Superior temporal gyrus (tissue), 1 donor: Measurements from ENCODE around the gene COL18A1.

ENCODE experiments used
- DNase-seq: peaks from one replicate; pipeline ENCODE4 v3.0.0-alpha.2; 2016; ENCODE audit errors: extremely low spot score

COL18A1 gene

DNA sequence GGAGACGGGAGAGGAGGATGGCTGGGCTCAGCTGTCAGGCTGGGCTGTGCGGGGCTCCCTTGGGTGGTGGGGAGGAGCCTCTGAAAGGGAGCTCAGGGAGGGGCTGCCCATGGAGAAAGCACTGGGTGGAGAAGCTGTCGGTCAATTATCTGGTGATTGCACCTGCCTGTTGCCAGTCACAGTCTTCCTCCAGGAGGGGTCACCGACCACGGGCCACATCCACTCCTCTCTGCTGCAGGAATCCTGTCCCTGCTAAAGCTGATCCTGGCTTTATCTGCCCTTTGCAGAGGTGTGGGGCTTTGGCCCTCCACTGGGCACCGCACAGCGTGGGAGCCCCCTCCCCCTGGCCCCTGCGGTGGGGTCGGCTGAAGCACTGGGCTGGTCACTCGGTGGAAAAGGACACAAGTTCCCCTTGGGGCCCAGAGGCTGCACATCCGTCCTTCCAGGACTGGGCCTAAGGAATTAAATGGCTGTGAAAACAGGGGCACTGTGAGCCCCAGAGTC lies 21.8 kb upstream of the COL18A1 start:
- DNase-seq = no peak

DNA sequence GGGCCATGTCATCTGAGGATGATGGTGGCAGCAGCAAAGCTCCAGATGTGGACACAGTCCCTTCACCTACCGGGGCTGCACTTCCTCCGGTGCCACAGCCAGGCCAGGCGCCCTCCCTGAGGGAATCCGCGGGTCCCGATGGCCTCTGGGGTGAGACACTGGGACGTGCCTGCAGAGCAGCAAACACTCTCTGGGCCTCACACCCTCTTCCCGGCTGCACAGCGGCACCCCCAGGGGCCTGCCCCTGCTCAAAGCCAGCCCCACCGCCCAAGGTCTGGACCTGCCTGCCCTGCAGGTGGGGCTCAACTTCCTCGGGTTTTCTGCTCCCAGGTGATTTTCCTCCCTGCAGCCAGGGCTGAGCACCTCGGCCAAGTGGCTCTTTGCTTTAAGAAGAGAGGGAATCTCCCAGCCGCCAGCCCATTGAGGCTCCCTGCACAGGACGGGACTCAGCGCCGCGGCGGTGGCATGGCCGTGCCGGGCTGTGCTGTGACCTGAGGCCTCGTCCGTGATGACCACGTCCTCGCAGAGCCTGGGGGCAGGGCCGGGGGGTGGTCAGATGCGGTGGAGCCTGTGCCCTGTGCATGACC lies 21.3 kb upstream of the COL18A1 start:
- no peak for DNase-seq

- no peak for DNase-seq
These were observed 20.1 kb upstream of the COL18A1 start for GRCh38 chr21:45384656-45385548.

DNA sequence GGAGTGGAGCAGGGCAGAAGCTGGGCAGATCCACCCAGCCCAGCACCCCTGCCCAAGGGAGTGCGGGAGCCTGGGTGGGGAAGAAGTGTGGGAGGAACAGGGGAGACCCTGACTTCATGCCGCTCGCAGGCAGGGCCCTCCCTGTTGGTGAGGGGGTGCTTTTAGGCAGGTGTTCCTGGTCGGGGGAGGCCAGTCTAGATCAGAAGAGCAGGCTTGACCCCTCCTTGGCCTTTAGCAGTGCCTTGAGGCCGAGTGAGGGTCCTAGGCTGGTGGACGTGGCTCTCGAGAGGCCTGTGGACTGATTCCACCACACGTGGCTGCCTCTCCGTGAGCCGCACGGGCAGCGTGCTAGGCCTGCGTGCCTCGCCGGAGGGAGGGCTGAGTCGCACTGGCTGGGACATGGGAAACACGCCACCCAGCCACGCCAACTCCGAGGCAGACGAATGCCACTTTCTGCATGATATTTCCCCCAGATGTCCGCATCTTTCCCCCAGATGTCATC lies 19.4 kb upstream of the COL18A1 start:
- DNase-seq = no peak

GRCh38 chr21:45386336-45386727 lies 18.6 kb upstream of the COL18A1 start:
- no peak for DNase-seq

GRCh38 chr21:45386728-45387371 lies 18.1 kb upstream of the COL18A1 start:
- no peak for DNase-seq

DNA sequence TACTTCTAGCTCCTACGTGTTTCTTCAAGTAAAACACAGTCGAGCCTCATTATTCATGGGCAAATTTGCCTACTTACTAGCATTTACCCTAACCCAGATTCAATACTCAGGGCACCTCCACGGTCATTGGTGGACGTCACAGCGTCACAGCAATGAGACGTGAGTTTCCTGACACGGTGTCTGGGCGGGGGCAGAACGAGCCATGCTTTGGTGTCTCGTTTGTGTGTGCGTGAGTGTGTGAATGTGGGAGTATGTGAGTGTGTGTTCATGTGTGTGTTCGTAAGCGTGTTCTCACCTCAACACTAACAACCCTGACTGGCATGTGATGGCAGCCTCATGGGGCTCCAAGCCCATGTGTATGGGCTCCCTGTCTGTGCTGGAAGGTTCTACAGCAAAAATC lies 17.5 kb upstream of the COL18A1 start:
- DNase-seq = no peak

GRCh38 chr21:45388011-45388521 lies 16.9 kb upstream of the COL18A1 start:
- DNase-seq = no peak

GRCh38 chr21:45388611-45389296 lies 16.2 kb upstream of the COL18A1 start:
- no peak for DNase-seq

- no peak for DNase-seq
These were observed 14.7 kb upstream of the COL18A1 start for GRCh38 chr21:45390121-45390751.

DNA sequence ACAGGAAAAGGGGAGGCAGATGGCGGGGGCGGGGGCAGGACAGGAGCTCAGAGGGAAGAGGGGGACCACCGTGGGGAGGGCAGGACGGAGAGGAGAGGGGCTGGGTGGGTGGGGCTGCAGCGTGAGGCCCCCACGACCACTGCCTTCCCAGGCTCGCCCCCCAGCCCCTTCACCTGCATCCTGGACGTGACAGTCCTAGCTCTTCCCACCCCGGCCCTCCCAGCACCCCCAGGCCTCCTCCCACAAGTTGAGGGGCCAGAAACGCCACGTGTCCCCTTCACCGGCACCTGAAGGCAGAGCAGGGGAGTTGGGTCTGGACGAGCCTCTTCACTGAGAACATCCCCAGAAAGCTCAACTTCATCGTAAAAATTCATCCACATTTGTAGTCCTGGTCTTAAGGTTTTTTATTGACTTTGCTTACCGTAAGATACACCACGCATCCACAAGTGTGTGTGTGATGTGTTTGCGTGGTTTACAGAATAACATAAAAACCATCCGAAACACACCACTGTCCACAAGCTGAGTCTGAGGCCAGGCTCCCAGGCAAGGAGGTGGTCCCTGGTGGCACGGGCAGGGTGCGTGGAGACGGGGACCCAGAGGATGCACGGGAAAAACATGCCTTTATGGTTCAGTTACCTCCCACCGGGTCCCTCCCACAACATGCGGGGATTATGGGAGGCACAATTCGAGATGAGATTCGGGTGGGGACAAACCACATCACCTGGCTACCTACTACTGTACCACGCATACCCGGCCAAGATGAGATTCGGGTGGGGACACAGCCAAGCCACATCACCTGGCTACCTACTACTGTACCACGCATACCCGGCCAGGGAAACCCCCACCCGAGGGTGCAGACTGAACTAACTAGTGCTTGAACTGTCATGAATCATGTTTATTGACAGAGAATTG lies 13.9 kb upstream of the COL18A1 start:
- DNase-seq = no peak

DNA sequence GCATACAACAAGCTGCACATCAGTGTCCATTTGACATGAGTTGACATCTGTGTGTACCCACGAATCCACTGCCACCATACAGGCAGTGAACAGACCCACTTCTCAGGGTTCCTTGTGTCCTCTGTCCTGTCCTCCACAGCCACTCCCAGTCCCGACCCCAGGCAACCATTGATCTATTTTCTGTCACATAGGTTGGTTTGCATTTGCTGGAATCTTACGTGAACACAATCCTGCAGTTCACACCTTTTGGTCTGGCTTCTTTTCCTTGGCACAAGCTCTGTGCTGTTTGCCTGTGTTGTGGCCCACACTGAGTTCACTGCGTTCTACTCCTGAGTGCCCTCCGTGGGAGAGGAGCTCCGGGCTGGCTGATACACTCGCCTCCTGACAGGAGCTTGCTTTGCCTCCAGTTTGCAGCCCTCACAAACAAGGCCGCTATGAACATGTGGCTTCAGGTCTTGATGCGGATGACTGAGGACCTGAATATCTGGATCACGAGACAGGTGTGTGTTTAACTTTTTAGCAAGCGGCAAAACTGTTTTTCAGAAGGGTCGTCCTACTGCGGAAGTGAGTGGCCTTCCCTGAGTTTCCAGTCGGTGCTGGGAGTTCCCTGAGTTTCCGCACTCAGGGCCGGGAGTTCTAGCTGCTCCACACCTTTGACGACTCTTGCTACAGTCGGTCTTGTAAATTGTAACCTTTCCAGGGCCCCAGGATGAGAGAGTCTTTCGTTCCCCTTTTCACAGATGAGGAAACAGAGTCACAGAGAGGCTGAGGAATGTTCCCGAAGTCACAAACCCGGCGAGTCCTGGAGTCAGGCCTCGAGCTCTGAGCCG lies 13.0 kb upstream of the COL18A1 start:
- no peak for DNase-seq

DNA sequence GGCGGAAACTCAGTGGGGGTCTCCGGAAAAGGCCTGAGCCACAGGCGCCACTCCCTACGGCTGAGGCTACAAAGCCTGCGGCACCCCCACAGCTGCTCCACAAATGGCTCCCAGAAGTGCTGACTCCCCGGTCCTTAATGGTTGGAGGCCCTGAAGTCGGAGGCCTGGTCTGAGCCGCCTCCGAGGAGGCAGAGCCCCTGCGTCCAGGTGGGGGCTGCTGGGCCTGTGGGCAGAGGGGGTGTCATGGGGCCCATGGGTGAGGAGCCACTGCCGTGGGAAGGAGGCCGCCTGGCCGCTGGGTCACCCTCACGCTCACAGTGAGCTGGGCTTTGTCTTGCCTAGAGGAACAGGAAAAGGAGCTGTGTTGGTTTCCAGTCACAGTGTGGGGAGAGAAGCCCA lies 12.4 kb upstream of the COL18A1 start:
- no peak for DNase-seq

GRCh38 chr21:45393021-45393420 lies 11.9 kb upstream of the COL18A1 start:
- no peak for DNase-seq

DNA sequence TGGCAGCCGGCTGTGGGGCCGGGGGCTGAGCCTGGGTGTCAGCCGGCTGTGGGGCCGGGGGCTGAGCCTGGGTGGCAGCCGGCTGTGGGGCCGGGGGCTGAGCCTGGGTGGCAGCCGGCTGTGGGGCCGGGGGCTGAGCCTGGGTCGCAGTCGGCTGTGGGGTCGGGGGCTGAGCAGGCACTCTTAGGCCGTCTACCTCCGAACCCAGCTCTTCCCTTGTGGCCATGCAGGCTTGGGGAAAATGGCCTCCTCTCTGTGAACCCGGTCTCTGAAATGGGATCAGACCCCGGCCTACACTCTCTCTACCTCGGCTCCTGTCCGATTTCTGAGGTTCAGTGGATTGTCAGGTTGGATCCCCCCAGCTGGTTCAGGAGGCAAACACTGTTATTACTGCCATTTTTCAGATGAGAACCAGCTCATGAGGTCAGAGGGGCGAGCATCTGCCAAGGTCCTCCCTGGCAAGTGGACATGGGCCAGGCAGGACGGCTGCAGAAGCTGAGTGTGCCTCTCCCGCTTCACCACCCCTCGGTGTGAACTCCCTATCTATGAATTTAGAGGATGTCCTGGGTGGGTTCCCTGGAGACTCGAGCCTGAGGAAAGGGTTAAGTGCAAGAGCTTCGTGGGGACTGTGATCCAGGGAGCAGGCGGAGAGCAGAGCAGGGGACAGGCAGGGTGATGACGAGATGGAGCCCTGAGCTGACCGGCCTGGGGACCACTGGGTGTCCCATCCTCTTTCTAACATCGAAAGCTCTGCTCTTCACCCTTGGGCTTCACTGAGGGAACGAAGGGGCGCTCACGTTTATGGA lies 10.9 kb upstream of the COL18A1 start:
- no peak for DNase-seq

DNA sequence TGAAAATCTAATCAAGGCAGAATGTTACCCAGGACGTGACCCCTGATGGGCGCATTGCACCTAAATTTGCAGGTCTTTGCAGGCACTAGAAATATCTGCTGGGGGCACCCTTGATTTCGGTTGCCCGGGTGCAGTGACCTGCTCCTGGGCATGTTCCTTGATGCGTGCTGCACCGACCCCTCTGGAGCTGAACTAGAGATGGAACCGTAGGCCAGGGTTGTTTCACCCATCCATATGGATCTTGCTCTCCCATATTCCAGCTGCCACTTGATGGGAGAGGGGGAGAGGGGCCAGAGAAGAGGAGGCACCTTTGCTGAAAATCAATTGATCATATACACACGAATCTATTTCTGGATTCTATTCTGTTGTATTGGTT lies 8.4 kb upstream of the COL18A1 start:
- DNase-seq = no peak

DNA sequence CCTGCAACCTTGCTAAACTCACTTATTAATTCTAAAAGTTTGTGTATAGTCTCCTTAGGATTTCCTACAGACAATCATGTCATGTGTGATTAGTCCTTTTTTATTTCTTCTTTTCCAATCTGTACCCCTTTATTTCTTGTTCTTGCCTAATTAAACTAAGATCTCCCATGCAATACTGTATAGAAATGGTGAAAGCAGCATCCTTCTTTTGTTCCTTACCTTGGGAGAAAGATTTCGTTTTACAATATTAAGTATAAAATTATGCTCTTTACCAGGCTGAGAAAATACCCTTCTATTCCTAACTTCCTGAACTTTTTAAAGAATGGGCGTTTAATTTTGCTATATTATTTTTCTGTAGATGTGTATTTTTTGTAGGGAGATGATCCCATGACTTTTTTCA lies 7.6 kb upstream of the COL18A1 start:
- no peak for DNase-seq

DNA sequence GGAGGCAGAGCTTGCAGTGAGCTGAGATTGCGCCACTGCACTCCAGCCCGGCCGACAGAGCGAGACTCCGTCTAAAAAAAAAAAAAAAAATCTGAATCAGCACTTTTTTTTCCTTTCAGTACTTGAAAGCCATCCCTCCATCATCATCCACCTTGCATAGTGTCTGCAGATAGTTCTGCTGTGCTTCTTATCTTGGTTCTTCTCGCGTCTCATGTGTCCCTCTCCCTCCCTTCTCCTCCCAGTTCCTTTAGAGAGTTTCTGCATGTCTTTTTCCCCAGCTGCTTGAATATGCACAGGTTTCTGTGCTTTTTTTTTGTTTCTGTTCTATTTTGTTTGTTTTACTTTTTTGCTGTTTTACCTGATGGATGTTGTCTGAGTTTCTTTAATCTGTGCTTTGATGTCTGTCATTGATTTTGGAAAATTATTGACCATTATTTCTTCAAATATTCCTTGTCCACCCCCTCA lies 3.9 kb upstream of the COL18A1 start:
- DNase-seq = no peak
